GM21381 (cell line): ENCODE data around the gene GAREM1.

Experiments
- ATAC-seq: cut with Tn5 transposase; IDR thresholded peaks from one replicate; pipeline ENCODE4 v1.9.1; 2021; ENCODE audit warnings: mild to moderate bottlenecking, moderate library complexity; ENCODE audit not compliant: unreplicated experiment

Gene GAREM1

GRCh38 chr18:32427084-32427900 lies 43.4 kb downstream of the GAREM1 start:
- ATAC-seq, result no peak

GRCh38 chr18:32425466-32425865 lies 45.2 kb downstream of the GAREM1 start:
- no peak for ATAC-seq

DNA sequence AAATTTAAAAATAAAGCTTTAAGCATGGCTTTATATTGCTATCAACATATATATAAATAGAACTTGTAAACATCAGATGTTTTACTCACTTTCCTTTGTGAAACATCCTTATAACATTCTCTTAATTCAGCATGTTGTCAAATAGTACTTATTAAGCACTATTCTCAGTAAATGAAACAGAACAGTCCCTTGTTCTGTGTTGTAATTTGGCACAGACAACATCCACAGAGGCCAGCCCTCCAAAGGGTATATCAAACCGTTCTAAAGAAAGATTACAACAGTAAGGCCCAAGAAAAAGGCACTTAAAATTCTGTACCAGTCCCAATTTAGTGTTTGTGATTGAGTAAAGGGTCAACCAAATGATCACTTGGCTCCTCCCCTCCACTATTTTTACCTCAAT lies 46.0 kb downstream of the GAREM1 start:
- ATAC-seq, result no peak

- ATAC-seq, result no peak
Measured at GRCh38 chr18:32422978-32423740, 47.5 kb downstream of the GAREM1 start.

GRCh38 chr18:32422201-32422600 lies 48.5 kb downstream of the GAREM1 start:
- no peak for ATAC-seq

DNA sequence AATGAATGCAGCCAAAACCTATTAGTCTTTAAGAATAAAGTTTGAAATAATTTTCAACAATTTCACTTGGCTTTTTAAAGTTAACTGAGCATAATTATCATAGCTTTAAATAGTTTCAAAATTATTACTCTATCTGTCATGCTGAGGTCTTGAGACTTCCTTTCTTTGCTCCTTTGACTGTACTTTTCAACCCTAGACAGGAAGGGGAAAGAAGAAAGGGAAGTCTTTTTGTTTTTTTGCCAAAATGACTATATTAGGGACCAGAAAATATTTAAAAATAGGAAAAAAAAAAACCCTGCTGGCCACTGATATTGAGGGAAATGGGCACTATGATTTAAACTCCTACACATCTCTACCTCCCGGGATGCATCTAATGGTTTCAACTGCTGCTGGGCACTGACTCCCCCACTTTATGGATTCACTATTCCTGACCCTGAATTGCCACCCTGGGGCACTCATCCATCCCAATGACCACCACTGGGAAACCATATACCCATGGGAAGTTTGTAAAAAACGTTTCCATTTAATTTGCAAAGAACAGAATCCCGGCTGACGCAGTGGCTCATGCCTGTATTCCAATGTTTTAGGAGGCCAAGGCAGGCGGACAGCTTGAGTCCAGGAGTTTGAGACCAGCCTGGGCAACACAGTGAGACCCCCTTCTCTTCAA lies 50.5 kb downstream of the GAREM1 start:
- ATAC-seq, result no peak

- no peak for ATAC-seq
Measured at GRCh38 chr18:32418148-32418547, 52.5 kb downstream of the GAREM1 start.

GRCh38 chr18:32405588-32405987 lies 65.1 kb downstream of the GAREM1 start:
- ATAC-seq, result no peak

- ATAC-seq, result no peak
Measured at GRCh38 chr18:32401621-32402020, 69.1 kb downstream of the GAREM1 start.

DNA sequence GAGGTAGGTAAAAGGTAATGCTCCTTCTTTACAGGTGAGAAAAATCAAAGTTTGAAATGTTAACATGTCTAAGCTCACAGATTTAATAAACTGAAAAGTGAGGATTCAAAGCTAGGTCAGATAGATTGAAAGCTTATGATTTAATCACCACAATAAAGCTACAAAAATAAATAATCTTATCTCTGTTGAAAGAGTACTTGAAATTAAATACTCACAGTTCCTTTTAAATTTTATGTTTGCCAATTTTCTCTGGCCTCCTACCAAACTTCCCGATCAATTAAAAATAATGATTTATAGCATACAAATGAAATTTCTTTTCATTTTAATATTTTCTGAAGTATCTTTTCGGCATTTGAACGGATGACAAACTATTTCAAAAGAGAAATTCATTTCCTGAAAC lies 77.3 kb downstream of the GAREM1 start:
- ATAC-seq, result no peak

- ATAC-seq, result no peak
Measured at GRCh38 chr18:32391126-32391525, 79.6 kb downstream of the GAREM1 start.

DNA sequence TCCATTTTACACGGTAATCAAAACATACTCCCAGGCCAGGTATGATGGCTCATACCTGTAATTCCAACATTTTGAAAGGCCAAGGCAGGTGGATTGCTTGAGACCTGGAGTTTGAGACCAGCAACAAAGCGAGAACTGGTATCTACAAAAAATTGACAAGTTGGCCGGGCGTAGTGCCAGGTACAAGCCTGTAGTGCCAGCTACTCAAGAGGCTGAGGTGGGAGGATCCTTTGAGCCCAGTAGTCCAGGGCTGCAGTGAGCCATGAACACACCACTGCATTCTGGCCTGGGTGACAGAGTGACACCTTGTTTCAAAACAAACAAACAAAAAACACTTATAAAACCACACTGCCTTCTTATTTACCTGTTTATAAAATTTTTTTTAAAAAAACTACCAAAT lies 80.8 kb downstream of the GAREM1 start:
- no peak for ATAC-seq

DNA sequence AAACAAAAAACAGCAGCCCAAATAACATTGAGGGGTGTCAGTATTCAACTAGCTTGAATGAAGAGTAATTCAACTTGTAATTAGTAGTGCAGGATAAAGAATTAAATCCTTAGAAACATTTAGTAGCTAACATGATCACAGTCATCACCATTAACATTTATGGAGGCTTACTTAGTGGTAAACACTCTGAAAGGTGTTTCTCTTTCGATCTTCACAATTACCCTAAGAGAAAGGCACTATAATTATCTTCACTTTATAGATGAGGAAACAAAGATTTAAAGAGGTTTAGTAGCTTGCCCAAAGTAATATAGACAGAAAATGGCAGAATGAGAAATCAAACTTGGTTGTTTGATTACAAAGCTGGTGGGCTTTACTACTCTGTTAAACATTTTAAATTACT lies 81.5 kb downstream of the GAREM1 start:
- no peak for ATAC-seq

DNA sequence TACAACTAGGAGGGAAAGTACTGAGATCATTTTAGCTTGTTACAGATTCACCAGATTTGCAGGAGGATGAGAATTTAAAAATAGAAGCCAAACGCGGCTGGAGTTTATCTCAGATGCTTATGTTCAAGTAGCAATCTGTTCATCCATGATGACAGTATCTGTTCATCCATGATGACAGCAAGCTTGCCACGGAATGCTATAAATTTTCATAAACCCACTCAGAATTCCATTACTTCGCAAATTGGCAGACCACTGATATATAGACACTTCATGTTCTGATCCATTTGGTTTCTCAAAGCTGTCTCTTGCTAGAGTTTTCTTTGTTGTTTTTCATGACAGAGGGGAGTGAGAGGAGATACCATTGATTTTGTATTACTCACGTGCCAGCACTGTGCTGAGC lies 84.2 kb downstream of the GAREM1 start:
- no peak for ATAC-seq

GRCh38 chr18:32383050-32383819 lies 87.4 kb downstream of the GAREM1 start:
- ATAC-seq, result no peak

DNA sequence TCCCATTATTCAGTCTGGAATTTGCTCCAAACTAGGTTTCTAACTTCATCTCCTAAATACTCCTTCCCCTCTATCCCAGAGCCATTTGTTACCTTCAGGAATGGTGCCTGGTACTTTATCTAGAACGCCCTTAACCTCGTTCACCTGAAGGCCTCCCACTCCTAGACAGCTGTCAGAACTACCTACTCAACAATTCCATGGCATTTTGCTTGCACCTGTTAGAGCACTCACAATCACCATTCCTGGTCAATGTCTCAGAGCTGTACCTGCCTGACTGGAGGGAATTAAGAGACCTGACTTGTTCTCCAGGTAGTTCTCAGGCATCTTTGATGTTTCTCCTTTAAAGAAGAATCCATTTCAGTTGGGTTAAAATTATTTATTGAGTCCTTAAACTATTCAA lies 88.9 kb downstream of the GAREM1 start:
- ATAC-seq, result no peak

- ATAC-seq, result no peak
Measured at GRCh38 chr18:32380559-32380958, 90.1 kb downstream of the GAREM1 start.

- ATAC-seq, result no peak
Measured at GRCh38 chr18:32379891-32380290, 90.8 kb downstream of the GAREM1 start.

DNA sequence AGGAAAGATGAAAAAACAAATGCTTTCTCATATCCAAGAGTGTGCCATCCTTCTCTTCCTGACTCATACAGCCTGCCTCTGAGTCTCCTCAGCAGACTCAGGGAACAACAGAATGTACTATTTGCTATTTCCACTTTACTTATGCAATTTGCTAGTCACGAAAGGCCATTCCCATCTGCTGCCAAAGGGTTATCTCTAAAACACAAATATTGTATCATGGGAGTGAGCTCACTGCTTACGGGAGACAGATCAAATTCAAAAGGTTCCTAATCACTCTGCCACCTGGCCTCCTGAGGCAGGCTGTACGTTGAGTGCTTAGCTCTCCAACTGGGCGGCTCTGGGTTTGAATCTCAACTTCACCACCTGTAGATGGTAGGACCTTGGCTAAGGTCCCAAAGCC lies 92.0 kb downstream of the GAREM1 start:
- ATAC-seq, result no peak

DNA sequence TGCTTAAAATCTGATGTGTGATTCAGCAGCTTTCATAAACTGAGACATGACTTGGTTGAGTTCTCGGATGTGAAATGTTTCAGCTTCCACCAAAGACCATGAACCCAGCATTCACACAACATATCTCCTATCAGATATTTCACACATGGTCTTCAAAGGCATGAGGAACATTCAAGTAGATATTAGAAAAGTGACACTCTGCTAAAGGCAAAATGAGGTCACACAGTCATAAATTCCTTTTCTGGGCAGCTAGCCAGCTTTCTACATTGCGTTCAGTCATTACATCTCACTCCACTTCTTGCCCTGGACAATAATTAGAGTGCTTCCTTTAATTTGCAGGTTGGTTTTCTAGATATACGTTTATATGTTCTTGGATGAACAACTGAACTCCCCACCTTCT lies 96.7 kb downstream of the GAREM1 start:
- ATAC-seq, result no peak

- ATAC-seq, result no peak
Measured at GRCh38 chr18:32373505-32373904, 97.2 kb downstream of the GAREM1 start.
